ENCODE results near the gene SIAH2.

DNA sequence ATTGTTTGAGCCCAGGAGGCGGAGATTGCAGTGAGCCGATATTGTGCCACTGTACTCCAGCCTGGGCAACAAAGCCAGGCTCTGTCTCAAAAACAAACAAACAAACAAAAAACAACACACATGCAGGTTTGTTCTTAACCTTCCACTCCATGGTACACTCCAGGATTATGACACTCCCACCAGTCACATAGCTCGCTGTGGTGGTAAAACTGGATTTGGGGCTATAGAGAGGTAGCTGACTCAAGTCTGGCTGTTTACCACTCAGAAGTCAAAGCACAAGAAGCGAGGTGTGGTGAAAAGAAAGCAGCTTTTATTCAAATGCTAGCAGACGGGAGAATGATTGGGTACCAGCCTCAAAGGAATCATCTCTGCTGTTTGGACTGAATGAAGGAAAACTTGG is 49.0 kb upstream of the SIAH2 start:
- TF ChIP-seq, protein P1, sequence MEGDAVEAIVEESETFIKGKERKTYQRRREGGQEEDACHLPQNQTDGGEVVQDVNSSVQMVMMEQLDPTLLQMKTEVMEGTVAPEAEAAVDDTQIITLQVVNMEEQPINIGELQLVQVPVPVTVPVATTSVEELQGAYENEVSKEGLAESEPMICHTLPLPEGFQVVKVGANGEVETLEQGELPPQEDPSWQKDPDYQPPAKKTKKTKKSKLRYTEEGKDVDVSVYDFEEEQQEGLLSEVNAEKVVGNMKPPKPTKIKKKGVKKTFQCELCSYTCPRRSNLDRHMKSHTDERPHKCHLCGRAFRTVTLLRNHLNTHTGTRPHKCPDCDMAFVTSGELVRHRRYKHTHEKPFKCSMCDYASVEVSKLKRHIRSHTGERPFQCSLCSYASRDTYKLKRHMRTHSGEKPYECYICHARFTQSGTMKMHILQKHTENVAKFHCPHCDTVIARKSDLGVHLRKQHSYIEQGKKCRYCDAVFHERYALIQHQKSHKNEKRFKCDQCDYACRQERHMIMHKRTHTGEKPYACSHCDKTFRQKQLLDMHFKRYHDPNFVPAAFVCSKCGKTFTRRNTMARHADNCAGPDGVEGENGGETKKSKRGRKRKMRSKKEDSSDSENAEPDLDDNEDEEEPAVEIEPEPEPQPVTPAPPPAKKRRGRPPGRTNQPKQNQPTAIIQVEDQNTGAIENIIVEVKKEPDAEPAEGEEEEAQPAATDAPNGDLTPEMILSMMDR (IDR thresholded peaks at IDR 0.05; ENCODE audit: low read length), result no peak
- TF ChIP-seq EZH2 (optimal IDR thresholded peaks at IDR 0.05; ENCODE audit: low read depth, low read length), result no peak

Data from MM.1S (cell line).